GM21390 (cell line): ENCODE data around the gene GPR137C.
"Not testable (repeated sequence)": the region's sequence is repeated elsewhere in the genome, so short reads cannot be mapped to it uniquely, and the experiment has no call there.

ENCODE experiments used
- ATAC-seq: cut with Tn5 transposase; IDR thresholded peaks from one replicate; pipeline ENCODE4 v1.9.1; 2021; ENCODE audit not compliant: unreplicated experiment

GPR137C gene

GRCh38 chr14:52563120-52563519, 10.5 kb downstream of the GPR137C start:
- ATAC-seq, result no peak

- ATAC-seq, result not testable (repeated sequence)
Observed at GRCh38 chr14:52568454-52568853, 15.8 kb downstream of the GPR137C start.

- ATAC-seq, result no peak
Observed at GRCh38 chr14:52575858-52576257, 23.2 kb downstream of the GPR137C start.

GRCh38 chr14:52583544-52583943, 30.9 kb downstream of the GPR137C start:
- ATAC-seq, result no peak

GRCh38 chr14:52589646-52590045, 37.0 kb downstream of the GPR137C start:
- no peak for ATAC-seq

- no peak for ATAC-seq
Observed at GRCh38 chr14:52590318-52590717, 37.7 kb downstream of the GPR137C start.

GRCh38 chr14:52596320-52596719, 43.7 kb downstream of the GPR137C start:
- ATAC-seq, result no peak

GRCh38 chr14:52596861-52597260, 44.2 kb downstream of the GPR137C start:
- ATAC-seq, result no peak

- ATAC-seq, result no peak
Observed at GRCh38 chr14:52598568-52598967, 45.9 kb downstream of the GPR137C start.

GRCh38 chr14:52599974-52600373, 47.3 kb downstream of the GPR137C start:
- no peak for ATAC-seq

- peak; percentile 49 for ATAC-seq
Observed at GRCh38 chr14:52602131-52602530, 49.5 kb downstream of the GPR137C start.

GRCh38 chr14:52607061-52607460, 54.4 kb downstream of the GPR137C start:
- ATAC-seq, result no peak

GRCh38 chr14:52609445-52610044, 56.9 kb downstream of the GPR137C start:
- ATAC-seq, result no peak

- no peak for ATAC-seq
Observed at GRCh38 chr14:52610187-52610586, 57.6 kb downstream of the GPR137C start.

GRCh38 chr14:52618602-52619001, 66.0 kb downstream of the GPR137C start:
- ATAC-seq, result no peak

GRCh38 chr14:52619687-52620086, 67.1 kb downstream of the GPR137C start:
- no peak for ATAC-seq

GRCh38 chr14:52640137-52640536, 87.5 kb downstream of the GPR137C start:
- ATAC-seq, result no peak

- ATAC-seq, result no peak
Observed at GRCh38 chr14:52641745-52642144, 89.1 kb downstream of the GPR137C start.

- ATAC-seq, result no peak
Observed at GRCh38 chr14:52649511-52649910, 96.9 kb downstream of the GPR137C start.

GRCh38 chr14:52650774-52651173, 98.1 kb downstream of the GPR137C start:
- ATAC-seq, result no peak

GRCh38 chr14:52656905-52657304, 104.3 kb downstream of the GPR137C start:
- no peak for ATAC-seq

- ATAC-seq, result no peak
Observed at GRCh38 chr14:52660325-52660724, 107.7 kb downstream of the GPR137C start.

GRCh38 chr14:52660832-52661231, 108.2 kb downstream of the GPR137C start:
- ATAC-seq, result no peak
